ENCODE data around the gene BBX.
"Not testable (repeated sequence)": the region's sequence is repeated elsewhere in the genome, so short reads cannot be mapped to it uniquely, and the experiment has no call there.

Gene BBX

DNA sequence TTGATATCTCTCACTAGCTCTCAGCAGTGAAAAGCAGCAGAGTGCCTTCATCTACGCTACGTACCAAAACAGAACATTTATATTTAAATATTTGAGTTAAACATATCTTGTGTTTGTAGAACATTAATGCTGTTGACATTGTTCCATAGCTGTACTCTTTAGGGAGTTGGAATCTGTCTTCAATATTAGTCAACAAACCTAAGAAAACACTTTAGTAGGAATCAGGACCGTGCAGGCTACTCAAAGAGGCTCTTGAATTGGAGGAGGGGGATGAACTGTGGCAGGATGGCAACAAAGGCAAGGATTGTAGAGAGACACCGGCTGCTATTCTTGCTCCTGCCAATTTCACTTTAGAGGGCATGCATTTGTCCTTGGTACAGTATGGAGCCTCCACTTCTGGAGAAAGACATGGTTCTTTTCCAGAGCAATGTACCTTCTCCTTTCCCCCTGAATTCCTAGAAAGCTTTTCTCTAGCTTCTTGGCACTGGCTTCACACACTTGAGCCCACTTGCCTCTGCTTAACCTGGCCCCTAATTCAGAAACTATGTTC lies 302.1 kb downstream of the BBX start:
- Mint-ChIP-seq H3K4me3 (no peak overlapping the region), H3K27ac (no peak overlapping the region), H3K4me1 (no peaks in the 10 kb centered on the region)

DNA sequence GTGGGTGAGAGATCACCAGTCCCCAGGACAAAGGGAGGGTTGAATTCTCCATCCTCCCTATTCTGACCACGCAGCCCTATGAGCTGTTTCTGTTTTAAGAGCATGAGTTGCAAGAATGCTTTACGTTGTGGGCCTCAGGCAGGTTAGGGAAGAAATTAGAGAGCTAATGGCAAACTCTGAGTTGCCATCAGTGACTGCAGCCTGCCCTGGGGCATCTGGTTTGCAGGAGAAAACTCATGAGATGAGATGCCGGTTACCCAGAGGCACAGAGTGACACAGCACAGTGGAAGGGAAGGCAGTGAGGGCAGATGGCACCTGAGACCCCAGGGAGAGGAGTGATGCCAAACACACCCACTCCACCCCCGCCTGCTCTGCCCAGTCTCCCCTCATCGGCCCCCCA lies 302.8 kb downstream of the BBX start:
- ATAC-seq (peak; percentile 45), DNase-seq (no peak)
- H3K9me3 Mint-ChIP-seq: no peaks in the 10 kb centered on the region
- H3K4me1 Mint-ChIP-seq: no peaks in the 10 kb centered on the region
- no peak overlapping the region for H3K27ac Mint-ChIP-seq
- H3K4me3 Mint-ChIP-seq: no peak overlapping the region
- peaks cover 19% of the 10 kb centered on the region for H3K27me3 Mint-ChIP-seq

More for the DNA sequence above, 302.1 kb downstream of the BBX start:
- Mint-ChIP-seq H3K9me3 (no peaks in the 10 kb centered on the region), H3K27me3 (peaks cover 19% of the 10 kb centered on the region)
- ATAC-seq (no peak), DNase-seq (no peak)

DNA sequence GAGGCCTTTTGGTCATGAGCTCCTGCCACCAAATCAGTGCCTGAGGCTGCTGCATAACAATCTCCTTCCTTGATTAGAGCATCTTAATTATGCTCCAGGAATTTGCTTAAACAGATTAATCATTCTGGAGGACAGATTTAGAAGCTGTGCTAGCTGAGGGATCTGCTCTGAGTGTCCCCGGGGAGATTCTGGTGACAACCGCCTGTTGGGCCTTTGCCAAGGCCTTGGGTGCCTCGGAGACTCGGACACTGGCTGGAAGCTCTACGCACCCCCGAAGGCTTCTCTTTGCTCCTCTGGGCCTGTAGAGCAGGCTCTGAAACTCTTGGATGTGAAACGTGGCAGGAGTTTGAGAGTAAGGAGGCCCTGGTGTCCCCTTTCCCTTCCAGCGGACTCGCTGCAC lies 304.0 kb downstream of the BBX start:
- H3K27ac Mint-ChIP-seq: no peak overlapping the region
- no peak overlapping the region for H3K4me3 Mint-ChIP-seq
- DNase-seq (no peak), ATAC-seq (no peak)
- no peaks in the 10 kb centered on the region for H3K9me3 Mint-ChIP-seq
- peaks cover 11% of the 10 kb centered on the region for H3K27me3 Mint-ChIP-seq
- no peaks in the 10 kb centered on the region for H3K4me1 Mint-ChIP-seq

DNA sequence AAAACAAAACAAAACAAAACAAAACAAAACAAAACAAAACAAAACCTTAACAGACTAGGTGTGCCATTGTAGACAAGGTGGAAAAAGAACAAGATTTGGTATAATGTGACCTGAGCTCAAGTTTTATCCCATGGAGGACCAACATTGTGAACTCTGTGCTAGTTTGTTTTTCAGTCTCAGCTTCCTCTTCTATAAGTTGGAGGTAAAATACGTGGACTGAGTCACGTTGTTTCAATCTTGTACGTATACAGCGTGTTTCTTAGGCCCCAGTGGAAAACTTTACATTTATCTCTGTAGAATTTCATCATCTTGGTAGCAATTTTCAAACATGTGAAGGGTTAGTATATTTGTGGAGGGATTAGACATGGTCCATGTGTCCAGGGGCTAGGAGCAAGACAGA lies 306.4 kb downstream of the BBX start:
- H3K27me3 Mint-ChIP-seq: no peaks in the 10 kb centered on the region
- no peak overlapping the region for H3K27ac Mint-ChIP-seq
- H3K4me1 Mint-ChIP-seq: no peaks in the 10 kb centered on the region
- no peak for DNase-seq
- ATAC-seq: no peak
- H3K4me3 Mint-ChIP-seq: no peak overlapping the region
- no peaks in the 10 kb centered on the region for H3K9me3 Mint-ChIP-seq

DNA sequence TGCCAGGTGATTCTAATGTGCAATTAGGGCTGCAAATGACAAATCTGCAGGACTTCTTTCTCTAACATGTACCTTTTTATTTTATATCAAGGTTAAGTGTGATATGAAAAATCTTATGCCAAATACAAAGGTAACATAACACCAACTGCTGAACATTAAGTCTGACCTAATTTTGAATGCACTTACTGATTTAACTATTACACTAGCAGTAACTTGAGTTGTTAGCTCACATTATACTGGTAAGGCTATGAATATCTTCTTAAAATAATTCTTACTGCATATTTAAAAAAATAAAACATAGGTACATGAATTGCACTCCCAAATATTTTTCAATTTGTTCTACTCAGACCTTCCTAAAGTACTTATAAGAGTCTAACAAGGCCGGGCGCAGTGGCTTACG lies 308.8 kb downstream of the BBX start:
- DNase-seq (no peak), ATAC-seq (no peak)
- H3K27me3 Mint-ChIP-seq: no peaks in the 10 kb centered on the region
- H3K4me1 Mint-ChIP-seq: no peaks in the 10 kb centered on the region
- no peak overlapping the region for H3K4me3 Mint-ChIP-seq
- H3K9me3 Mint-ChIP-seq: no peaks in the 10 kb centered on the region
- H3K27ac Mint-ChIP-seq: no peak overlapping the region

DNA sequence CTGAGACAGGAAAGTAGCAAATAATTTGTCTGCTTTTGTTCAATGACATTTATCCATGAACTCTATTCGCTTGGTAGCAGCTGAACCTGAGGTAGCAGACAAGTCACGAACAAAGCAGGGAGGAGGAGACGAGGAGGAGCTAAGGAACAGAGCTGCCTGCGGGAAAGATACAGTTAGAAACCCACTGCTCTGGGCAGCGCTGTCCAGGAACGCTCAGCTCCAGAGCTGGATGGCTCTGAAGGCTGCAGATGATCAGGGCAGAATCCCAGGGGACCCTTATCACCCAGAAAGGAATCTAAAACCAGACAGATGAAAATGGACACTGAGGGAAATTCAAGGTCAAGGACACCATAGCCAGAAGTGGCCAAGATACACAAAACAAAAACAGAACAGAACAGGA lies 310.3 kb downstream of the BBX start:
- peaks cover 7% of the 10 kb centered on the region for H3K4me1 Mint-ChIP-seq
- no peaks in the 10 kb centered on the region for H3K9me3 Mint-ChIP-seq
- H3K4me3 Mint-ChIP-seq: no peak overlapping the region
- ATAC-seq (no peak), DNase-seq (no peak)
- no peaks in the 10 kb centered on the region for H3K27me3 Mint-ChIP-seq
- peak overlapping the region in 1 of 2 donors; percentile 33 for H3K27ac Mint-ChIP-seq

DNA sequence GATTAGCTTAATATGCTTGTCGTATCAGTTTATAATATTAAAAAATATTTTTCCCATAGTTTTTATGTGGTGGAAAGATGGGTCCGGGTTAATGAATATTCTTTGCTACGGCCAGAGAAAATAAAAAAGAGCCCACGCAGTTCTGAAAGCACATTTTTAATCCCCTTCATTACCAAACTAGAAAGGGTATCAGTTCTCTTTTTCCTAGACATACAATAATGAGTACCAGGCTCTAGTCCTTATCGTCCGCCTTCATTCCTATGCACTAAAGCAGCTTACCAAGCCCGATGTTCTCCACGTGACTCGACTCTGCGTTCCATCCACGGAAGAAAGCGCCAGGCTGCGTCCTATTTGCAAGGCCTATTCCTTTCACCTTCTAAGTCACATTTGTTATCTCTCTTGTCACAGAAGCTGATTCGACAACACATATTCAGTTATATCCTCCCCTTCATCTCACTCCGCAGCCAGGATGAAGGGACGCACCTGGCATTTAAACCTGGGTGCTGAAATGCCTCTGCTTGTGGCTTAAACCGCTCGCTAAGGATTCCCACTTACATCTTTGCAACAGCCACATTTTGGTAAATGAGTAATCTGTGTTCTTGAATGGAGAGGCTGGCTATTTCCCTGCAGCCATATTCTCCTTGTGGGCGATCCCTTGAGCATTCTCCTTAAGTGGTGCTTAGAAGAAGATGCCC lies 311.1 kb downstream of the BBX start:
- Mint-ChIP-seq H3K27me3 (no peaks in the 10 kb centered on the region), H3K9me3 (no peaks in the 10 kb centered on the region), H3K4me1 (peaks cover 12% of the 10 kb centered on the region), H3K27ac (no peak overlapping the region), H3K4me3 (no peak overlapping the region)
- ATAC-seq: no peak
- DNase-seq: no peak

DNA sequence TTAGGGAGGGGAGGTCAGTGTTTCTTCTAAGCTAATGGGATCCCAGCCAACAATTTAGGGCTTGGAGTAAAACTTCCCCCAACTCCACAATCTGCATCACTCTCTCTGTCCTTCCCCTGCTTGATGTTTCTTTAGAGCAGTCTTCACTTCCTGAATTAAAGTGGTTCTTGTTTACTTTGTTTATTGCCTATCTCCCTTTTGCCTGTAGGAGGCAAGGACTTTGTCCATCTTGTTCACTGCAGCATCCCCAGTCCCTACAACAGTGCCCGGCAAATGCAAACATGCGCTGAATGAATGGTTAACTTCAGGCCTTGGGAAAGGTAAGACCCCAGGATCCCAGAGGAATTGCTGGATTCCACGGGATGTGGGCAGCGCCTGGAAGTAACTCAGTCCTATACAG lies 312.2 kb downstream of the BBX start:
- DNase-seq, H3K9me3 Mint-ChIP-seq, H3K4me3 Mint-ChIP-seq, H3K27me3 Mint-ChIP-seq, ATAC-seq, H3K27ac Mint-ChIP-seq: not testable (repeated sequence)
- peaks cover 12% of the 10 kb centered on the region for H3K4me1 Mint-ChIP-seq

DNA sequence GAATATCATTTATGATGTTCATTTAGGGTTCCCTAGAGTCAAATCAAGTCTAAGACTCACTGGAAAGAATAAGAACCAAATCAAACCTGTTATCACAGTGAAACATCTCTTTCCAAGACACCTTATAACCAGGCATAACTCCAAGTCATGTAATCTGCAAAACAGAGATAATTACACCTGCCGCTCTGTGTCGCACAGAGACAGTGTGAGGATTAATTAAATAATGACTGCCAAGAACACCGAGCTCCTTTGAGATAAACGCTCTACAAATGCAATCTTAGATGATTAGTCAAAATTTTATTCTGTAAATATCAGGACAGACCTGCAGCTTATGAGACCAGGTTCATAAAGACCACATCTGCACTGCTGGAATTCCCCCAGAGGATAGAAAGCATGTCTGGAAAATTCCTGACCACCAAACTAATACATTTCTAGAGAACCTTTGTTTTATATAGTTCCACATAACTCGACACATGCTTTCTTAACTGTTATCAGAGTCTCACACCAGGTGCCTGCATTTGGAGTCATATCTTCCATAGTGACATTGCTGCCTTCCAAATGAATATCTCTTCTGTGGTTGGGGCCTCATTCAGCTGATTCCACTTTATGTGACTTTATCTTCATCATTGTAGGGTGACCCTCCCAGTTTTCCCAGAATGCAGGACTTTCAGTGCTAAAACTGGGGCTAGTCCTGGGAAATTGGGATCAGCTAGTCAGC lies 315.3 kb downstream of the BBX start:
- Mint-ChIP-seq H3K9me3 (no peaks in the 10 kb centered on the region), H3K27me3 (no peaks in the 10 kb centered on the region), H3K4me1 (peaks cover 12% of the 10 kb centered on the region), H3K4me3 (no peak overlapping the region), H3K27ac (no peak overlapping the region)
- DNase-seq: no peak
- ATAC-seq: peak; percentile 48

DNA sequence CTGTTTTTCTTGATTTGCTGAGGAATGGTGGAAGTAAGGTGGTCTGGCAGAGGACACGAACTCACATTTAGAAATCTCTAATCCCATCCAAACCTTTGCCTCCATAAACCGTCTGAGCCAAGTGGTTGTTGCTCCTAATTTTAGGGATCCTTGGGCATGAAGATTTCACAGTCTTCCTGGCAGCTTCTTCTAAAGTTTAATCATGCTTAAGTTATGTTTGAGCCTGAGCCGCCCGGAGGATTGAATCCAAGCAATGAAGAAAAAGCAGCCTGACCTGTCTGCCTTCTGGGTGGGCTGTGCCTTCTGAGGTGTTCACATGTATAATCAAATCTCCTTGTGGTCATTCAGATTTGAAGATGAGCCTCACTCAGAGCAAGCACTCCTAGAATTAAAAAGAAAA lies 319.1 kb downstream of the BBX start:
- Mint-ChIP-seq H3K27me3 (no peaks in the 10 kb centered on the region), H3K27ac (no peak overlapping the region), H3K4me3 (no peak overlapping the region), H3K9me3 (no peaks in the 10 kb centered on the region), H3K4me1 (peaks cover 12% of the 10 kb centered on the region)
- ATAC-seq: no peak
- no peak for DNase-seq

DNA sequence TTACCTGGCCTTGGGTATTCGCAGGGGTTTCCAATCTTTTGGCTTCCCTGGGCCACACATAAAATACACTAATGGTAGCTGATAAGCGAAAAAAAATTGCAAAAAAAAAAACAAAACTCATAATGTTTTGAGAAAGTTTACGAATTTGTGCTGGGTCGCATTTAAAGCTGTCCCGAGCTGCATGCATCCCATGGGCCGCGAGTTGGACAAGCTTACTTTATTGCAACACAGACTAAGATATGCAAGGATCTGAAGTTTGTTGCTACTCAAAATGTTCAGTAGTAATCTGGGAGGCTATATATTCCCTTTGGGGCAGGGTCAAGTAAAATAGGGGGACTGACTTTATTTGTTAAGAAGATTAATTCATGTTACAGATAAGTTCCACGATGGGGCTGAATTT lies 320.2 kb downstream of the BBX start:
- Mint-ChIP-seq H3K4me1 (peaks cover 7% of the 10 kb centered on the region), H3K27me3 (no peaks in the 10 kb centered on the region), H3K9me3 (no peaks in the 10 kb centered on the region), H3K4me3 (no peak overlapping the region), H3K27ac (no peak overlapping the region)
- DNase-seq (no peak), ATAC-seq (no peak)

DNA sequence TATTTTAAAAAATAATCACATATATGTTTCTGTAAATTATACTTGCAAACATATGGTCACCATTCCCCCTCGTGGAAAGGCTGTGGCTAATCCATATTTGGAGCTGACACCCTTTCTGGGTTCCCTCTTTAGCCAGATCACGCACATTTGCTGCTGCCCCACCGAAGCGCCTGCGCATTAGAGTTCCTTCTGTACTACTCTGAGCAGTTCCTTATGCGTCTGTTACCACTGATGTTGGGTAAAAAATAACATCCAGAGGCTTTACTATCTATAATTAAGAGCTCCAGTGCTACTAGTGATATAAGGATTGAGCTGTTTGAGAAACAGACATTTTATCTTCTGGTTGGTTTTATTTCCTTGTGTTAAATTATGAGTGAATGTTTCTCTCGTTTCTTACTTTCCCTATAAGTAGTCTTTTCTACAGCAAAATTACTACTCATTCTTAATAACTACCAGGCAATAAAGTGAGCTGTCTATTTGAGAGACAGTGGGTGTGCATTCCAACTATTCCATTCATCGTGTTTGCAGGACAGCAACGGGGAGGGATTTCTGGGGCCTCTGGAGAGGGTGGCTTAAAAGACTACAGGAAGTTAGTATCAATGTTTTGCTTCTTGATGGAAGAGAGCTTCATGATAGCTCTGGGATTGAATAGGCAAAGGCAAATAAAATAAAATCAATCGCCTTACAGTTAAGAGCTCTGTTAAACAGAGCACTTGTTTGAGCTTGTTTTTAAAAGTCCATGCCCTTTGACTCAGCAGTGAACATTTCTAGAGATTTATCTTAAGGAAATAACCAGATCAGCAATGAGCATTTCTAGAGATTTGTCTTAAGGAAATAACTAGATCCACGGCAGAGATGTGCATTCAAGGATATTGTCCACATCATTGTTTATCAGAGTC lies 322.9 kb downstream of the BBX start:
- no peak for ATAC-seq
- DNase-seq: no peak
- Mint-ChIP-seq H3K27me3 (no peaks in the 10 kb centered on the region), H3K4me3 (no peak overlapping the region), H3K4me1 (no peaks in the 10 kb centered on the region), H3K9me3 (no peaks in the 10 kb centered on the region), H3K27ac (no peak overlapping the region)

DNA sequence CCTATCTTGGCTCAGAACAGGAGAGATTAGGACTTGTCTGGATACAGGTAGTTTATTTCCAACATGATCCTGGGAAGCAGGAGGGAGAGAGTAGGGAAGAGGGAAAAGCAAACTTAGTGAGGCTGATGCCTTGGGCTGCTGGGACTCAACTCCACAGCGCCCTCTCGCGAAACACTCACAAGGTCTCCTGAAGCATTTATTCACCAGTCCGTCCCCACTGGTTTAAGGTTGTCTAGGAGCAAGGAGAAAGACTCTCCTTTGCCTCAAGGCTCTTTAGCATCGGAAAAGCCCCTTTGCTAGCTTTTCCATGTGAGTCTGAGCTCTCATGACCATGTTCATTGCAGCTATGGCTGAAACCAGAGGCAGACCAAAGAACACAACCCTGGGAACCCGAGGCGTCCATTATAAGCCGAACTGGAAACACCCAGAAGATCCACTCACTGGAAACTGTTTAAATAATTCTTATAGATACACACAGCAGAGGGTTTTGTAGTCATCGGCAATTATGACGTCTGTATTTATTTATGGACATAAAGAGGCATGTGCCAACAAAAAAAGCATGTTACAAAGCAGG lies 323.6 kb downstream of the BBX start:
- H3K27me3 Mint-ChIP-seq: no peaks in the 10 kb centered on the region
- DNase-seq (peak; percentile 12 to 29), ATAC-seq (no peak)

DNA sequence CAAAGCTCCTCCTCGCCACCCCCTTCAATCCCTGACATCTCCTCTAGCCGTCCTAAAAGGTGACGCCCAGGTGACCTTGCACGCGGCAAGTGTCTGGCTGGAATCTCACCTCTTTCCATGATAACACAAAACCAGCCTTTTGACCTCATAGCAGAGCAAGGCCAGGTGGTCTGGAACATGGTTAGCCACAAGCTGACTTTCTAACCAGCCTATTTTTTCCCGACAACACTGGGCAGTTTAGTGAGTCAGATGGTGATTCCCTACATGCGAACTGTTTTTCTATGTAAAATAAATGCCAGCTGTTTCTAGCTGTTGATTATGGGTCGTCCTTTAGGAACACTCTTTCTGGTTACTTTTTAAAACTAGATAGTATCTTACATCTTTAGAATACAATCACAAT lies 325.0 kb downstream of the BBX start:
- no peak for ATAC-seq
- Mint-ChIP-seq H3K27me3 (no peaks in the 10 kb centered on the region), H3K4me1 (no peaks in the 10 kb centered on the region), H3K9me3 (peaks cover 5% of the 10 kb centered on the region in 2 donors), H3K4me3 (no peak overlapping the region), H3K27ac (no peak overlapping the region)
- no peak for DNase-seq

More for the DNA sequence above, 323.6 kb downstream of the BBX start:
- Mint-ChIP-seq H3K9me3 (no peaks in the 10 kb centered on the region), H3K27ac (no peak overlapping the region), H3K4me1 (no peaks in the 10 kb centered on the region), H3K4me3 (no peak overlapping the region)

DNA sequence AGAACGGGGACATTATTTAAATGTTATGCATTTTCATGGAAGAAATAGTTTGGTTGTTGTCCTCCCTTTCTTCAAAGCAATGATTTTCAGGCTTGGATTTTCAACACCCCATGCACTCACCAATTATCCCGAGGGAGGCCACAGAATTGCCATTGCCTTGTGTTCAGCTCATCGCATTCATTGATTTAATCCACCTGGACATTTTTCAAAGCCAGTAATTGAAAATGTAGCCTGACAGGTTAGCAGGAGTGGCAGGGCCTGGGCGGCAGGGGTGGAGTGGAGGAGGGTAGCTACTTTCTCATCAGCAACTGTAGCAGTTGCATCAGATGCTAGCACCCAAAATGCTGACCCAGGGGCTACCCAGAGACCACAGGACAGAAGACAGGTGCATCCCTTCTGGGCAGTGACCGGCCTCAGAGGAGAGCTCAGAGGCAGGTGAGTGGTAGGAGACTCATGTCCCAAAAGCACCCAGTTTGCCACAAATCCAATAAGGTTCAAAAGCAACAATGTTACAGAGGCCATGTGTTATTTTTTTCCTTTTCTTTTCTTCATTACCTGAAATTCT lies 325.7 kb downstream of the BBX start:
- Mint-ChIP-seq H3K9me3 (peaks cover 6 to 8% of the 10 kb centered on the region in 2 donors), H3K4me3 (no peak overlapping the region), H3K27ac (no peak overlapping the region), H3K4me1 (no peaks in the 10 kb centered on the region), H3K27me3 (no peaks in the 10 kb centered on the region)
- no peak for DNase-seq
- ATAC-seq: no peak
